Right lobe of liver (tissue), 4 donors: ENCODE results near the gene CYP19A1.

Experiments used
- POLR2A ChIP-seq: fragments of 450-650 bp; IDR thresholded peaks from one replicate; pipeline ENCODE4 v1.6.1; 2017; ENCODE audit warnings: antibody characterized with exemption, mild to moderate bottlenecking
- TF ChIP-seq, protein P1 (sequence below), 4 donors: fragments of 200-600 bp in 3 of 4; fragments of 450-650 bp in 1 of 4; IDR thresholded peaks; one replicate each; pipeline versions ENCODE4 v1.5.1 to v1.8.0; 2016 to 2022; ENCODE audit warnings: antibody characterized with exemption in 4 of 4, mild to moderate bottlenecking in 2 of 4
- donor health status: DM: no; HTN: no; CAD: no.
- donor health status: DM: no; HTN: no; CAD: no.
- donor health status: DM: no; HTN: yes; CAD: no.

DNA sequence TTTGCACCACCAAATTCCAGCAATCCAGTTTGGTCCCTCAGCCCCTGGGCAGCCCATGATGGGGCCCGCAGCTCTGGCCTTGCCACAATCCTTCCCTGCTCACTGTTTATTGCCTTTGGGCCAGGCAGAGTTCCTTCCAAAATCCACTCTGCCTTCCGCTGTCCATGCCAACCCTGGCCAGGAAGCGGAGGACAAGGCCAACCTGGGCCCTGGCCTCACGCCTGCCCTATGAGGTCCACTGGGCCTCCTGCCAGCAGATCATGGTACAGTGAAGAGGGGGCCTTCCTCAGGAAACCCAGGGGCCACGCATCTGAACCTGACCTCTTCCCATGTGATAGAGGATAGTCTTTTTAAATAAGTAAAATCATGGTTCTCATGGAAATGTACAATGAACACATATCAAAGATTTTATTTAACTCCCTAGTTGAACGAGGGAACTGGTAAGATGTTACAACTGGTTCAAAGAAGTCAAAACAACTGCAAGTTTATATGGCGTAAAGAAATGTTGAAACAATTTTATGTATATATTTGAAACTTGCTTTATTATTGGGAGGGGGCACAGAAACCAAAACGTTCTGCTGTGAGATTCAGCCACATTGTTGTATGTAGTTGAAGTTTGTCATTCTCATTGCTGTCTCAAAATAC, 147.8 kb downstream of the CYP19A1 start:
- TF ChIP-seq, protein P1, sequence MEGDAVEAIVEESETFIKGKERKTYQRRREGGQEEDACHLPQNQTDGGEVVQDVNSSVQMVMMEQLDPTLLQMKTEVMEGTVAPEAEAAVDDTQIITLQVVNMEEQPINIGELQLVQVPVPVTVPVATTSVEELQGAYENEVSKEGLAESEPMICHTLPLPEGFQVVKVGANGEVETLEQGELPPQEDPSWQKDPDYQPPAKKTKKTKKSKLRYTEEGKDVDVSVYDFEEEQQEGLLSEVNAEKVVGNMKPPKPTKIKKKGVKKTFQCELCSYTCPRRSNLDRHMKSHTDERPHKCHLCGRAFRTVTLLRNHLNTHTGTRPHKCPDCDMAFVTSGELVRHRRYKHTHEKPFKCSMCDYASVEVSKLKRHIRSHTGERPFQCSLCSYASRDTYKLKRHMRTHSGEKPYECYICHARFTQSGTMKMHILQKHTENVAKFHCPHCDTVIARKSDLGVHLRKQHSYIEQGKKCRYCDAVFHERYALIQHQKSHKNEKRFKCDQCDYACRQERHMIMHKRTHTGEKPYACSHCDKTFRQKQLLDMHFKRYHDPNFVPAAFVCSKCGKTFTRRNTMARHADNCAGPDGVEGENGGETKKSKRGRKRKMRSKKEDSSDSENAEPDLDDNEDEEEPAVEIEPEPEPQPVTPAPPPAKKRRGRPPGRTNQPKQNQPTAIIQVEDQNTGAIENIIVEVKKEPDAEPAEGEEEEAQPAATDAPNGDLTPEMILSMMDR (IDR thresholded peaks at IDR 0.05): no peak
- no peak for TF ChIP-seq POLR2A
